ENCODE results near the gene NMNAT3.

NMNAT3 gene

GRCh38 chr3:139577909-139578308 lies 99.9 kb downstream of the NMNAT3 start:
- no peak for DNase-seq (ENCODE audit: low spot score)

GRCh38 chr3:139577346-139577745 lies 100.4 kb downstream of the NMNAT3 start:
- no peak for DNase-seq (ENCODE audit: low spot score)

DNA sequence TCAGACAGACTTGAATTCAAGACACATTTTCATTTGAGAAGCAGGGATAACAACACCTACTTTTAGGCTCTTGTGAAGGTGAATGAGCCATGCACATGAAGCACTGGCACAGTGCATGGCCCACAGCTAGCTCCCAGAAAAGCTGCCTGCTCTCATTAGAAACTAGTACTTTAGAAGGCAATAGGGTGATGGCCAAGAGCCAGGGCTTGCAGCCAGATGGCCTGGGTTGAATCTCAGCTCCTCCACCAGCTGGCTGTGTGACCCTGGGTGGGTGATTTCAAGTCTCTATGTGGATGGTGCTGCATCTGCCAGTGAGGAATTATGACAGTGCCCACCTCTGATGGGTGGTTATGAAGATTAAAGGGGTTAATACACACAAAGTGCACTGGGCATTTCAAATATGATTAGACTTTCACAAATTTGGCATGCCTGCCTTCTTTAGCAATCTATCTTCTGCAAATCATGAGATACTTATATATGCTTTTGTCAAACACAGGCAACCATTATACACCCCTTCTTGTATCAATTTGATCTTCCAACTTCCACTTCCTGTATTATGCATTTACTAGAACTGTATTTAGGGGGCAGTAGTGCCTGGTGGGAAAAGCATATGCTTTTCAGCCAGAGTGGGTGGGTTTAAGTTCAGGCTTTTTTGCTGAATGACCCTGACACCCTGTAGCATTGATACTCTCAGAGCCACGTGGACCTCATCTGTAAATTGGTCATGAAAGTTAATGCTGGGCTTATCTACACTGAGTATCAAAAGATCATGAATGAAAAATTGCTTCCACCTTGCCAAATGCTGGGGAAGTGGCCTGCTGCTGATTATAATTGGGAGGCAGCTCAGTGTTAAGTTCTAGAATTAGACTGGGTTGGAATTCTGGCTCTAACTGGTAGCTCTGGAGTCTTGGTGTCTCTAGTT lies 103.5 kb downstream of the NMNAT3 start:
- no peak for DNase-seq (ENCODE audit: low spot score)

DNA sequence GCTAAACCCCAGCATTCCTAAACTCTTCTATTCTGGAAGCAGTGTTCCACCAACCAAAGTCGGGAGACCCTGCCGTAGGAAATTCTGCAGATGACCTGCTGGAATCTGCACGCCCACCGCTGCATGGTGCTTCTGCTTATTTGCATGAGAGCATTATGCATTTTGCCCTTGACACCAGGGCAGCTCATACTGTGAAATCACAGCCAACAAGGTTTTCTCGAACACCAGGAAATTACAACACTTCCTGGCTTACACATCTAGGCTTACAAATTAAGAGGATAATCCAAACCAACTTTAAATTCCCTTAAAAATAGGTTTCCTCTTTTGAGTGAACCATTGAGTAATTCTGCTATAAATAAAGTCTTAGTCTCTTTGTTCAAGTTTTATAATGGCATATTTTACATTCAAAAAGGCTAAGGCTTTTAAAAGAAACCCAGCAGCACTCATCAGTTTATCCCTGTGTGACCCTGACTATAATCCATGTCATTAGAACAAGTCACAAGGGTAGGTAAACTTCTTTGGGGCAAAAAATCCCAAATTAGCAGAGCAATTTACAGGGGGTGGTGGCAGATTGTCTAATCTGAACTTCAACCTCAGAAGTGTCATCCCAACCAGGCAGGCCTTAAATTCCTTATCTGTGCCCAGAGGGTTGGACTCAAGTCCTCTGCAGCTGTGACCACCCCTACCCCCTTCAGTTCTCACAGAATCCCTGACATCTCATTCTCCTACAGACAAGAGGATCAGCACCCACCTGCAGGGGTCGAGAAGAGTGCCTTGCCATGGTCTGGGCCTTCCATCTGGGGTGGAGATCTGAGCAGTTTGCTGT lies 104.7 kb downstream of the NMNAT3 start:
- DNase-seq (ENCODE audit: low spot score), result no peak

DNA sequence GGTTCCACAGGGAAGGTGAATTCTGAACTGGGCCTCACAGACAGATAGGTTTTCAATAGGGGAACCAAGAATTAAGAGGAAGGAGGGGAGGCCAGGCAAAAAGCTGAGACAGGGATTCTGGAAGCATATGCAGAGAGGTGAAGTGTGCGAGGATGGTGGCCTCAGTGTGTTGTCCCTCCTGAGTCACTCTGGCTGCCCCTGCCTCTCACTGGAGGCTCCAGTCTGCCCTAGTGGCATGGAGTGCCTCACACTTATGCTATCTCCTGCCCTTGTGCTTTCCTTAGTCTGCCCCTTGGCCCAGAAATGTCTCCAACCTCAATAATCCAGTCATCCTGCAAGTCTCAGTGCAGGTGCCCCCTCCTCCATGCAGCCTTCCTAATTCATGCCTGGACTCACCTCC lies 106.1 kb downstream of the NMNAT3 start:
- DNase-seq (ENCODE audit: low spot score), result no peak

- DNase-seq (ENCODE audit: low spot score), result peak; percentile 28
These were observed 113.4 kb downstream of the NMNAT3 start for GRCh38 chr3:139564294-139564861.

DNA sequence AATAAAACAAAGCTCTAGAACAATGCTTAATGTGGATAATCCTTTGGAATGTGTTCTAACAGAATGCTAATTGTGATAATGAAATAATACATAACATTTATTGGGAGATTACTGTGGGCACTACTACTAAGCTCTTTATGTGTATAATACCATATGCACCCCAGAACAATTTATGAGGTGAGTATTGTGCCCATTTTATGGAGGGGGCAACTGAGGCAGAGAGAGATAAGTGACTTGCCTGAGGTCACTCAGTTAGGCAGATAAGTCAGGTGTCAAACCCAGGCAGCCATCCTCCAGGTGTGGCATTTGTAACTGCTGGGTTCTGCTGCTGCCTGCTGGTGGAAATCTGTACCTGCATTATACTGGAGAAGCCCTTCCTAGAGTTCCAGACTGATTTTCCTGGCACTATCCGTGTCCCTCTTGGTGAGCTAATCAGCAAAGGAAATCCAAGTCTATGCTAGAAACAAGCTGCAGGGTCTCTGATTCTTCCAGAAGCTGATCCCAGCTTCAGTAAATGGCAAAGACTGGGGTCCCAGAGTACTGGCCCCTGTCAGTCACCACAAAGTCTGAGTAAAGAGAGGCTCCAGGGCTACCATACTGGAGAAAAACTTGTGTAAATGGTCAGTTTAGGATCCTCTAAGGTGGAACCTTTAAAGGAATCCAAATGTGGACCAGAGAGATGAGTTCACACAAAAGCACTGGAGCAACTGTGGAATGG lies 115.7 kb downstream of the NMNAT3 start:
- DNase-seq (ENCODE audit: low spot score), result peak; percentile 60

- no peak for DNase-seq (ENCODE audit: low spot score)
These were observed 116.4 kb downstream of the NMNAT3 start for GRCh38 chr3:139561255-139561817.

- no peak for DNase-seq (ENCODE audit: low spot score)
These were observed 117.4 kb downstream of the NMNAT3 start for GRCh38 chr3:139560411-139560810.

GRCh38 chr3:139559541-139559940 lies 118.2 kb downstream of the NMNAT3 start:
- DNase-seq (ENCODE audit: low spot score), result peak; percentile 86

GRCh38 chr3:139558351-139559266 lies 119.2 kb downstream of the NMNAT3 start:
- no peak for DNase-seq (ENCODE audit: low spot score)

DNA sequence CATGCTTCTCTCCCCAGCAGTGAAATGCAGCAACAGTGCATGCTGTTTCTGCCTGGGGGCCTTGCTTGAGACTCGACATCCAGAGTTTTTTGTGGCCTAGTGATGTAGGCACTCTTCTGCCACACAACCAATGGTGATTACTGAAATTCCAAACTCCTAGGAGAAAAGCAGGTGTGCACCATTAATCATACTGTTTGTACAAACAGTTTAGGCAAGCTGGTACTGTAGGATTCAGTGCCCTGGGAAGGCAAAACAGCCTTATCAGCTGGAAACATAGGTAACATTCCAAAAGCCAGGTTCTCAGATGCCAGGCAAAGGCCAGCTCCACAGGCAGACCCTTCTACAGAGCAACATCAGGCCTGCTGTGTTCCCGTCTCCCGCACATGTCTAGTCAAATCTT lies 120.7 kb downstream of the NMNAT3 start:
- DNase-seq (ENCODE audit: low spot score), result no peak

GRCh38 chr3:139555249-139555648 lies 122.5 kb downstream of the NMNAT3 start:
- no peak for DNase-seq (ENCODE audit: low spot score)

DNA sequence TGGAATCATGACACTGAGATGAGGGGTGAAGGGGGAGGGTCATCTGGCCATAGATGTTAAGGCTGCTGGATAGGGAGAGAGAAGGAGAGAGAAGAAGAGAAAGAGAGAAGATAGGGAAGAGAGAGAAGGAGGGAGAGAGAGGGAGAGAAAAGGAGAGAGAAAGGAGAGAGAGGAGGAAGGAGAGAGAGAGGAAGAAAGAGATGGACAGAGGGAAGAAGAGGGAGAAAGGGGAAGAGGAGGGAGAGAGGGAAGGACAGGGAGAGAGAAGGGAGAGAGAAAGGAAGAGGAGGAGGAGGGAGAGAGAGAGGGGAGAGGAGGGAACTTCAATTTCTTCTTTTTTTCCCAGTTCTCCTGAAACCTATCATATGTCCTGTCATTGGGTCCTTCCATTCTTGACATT lies 123.1 kb downstream of the NMNAT3 start:
- no peak for DNase-seq (ENCODE audit: low spot score)

DNA sequence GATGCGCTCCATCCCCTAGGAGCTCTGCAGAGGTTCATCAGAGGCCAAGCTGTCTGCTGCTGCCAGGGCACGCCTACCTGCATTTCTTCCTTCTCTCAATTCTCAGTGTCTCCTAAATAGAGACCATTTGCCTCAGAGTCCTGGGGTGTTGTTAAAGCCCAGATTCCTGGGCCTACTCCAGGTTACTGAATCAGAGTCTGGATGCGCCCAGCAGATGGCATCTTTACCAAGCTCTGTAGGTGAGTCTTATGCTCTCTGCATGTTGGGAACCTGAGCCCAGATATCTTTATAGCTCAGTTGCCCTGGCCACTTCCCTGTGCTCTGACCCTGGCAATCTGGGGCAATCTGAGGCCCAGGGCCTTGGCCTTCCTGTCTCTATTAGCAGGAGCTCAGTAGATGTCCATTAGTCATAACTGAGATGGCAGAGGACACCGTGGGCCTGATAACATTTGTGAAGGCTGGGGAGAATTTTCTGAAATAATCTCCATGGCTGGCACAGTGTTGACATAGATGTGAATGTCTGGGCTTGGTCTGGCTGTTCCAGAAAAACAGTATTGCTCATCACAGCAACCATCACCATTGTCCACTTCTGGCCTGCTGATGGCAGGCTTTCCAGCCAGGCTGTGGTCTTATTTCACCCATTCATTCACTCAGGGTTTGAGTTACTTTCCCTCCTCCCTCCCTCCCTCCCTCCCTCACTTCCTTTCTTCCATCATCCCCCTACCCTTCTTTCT lies 125.0 kb downstream of the NMNAT3 start:
- no peak for DNase-seq (ENCODE audit: low spot score)

- no peak for DNase-seq (ENCODE audit: low spot score)
These were observed 129.0 kb downstream of the NMNAT3 start for GRCh38 chr3:139548801-139549200.

DNA sequence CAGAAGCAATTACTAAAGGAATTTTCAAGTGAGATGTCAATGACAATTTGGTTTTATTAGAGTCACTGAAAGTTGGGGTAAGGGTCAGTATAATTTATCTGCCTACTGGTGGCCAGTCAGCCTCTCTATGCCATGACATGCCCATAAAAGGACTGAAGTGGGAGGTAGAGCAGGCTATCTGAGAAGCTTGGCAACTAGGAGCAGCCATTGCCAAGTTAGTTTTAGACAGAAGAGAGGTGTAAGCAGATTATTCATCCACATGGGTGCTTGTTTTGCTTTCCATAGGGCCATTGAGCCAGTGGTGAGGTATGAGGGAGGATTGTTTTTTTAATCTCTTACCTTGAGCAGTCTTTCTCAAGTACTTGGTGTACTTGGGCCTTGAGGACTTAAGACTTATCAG lies 130.1 kb downstream of the NMNAT3 start:
- no peak for DNase-seq (ENCODE audit: low spot score)

DNA sequence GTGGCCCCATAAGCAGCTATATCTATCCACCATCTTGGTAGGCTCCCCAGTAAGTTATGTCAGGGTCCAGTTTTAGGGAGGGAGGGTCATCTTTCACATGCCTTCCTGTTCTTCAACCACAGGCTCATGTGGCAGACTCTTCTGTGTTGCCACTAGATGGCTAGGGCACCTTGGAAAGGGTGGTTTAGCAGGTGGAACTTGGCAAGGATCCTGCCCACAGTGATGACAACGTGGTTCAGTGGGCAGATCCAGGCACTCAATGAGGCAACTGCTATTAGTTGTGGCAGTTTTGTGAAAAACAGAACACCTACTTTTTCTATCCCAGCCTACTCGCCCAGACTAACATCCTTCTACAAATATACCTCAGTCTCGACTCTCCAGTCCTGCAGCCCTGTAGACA lies 131.0 kb downstream of the NMNAT3 start:
- DNase-seq (ENCODE audit: low spot score), result no peak

DNA sequence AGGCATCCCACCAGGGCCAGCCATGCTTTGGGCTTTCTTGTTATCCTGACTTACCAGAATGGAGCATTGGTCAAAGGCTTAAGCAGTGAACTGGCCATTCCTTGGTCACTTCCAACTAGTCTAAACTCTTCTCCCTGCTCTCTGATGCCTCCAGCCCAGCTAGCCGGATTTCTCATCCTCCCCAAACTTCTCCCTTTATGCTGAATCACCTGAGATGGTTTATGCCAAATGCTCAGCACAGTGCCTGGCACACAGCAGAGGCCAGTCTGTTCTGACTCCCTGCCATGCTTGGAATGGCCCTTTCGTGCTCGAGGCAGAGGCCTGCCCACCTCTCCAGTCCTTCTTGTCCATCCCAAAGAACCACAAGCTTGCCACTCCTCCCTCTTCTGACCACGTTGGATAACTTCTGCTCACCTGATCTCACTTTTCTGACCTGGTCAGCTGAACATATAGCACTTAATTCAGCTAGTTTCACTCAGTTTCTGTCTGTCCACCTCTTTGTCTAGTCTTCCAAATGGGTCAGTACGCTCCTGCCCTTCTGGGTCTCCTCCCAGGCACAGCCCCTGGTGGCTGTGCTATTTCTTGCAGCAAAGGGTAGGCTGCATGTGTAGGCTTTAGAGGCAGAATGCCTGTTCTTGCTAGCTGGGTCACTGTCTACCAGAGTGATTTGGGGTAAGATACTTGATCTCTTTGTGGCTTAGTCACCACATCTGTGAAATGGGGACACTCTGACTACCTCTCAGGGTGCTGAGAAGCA lies 136.1 kb downstream of the NMNAT3 start:
- no peak for DNase-seq (ENCODE audit: low spot score)

Data from kidney tubule cell (primary cell).